HG03097 (cell line): Measurements from ENCODE around the gene SUSD6.
"Not testable (repeated sequence)": the region's sequence is repeated elsewhere in the genome, so short reads cannot be mapped to it uniquely, and the experiment has no call there.

Experiments
- ATAC-seq: cut with Tn5 transposase; IDR thresholded peaks from one replicate; pipeline ENCODE4 v1.9.1; 2021; ENCODE audit not compliant: unreplicated experiment, low FRiP score

Gene SUSD6

DNA sequence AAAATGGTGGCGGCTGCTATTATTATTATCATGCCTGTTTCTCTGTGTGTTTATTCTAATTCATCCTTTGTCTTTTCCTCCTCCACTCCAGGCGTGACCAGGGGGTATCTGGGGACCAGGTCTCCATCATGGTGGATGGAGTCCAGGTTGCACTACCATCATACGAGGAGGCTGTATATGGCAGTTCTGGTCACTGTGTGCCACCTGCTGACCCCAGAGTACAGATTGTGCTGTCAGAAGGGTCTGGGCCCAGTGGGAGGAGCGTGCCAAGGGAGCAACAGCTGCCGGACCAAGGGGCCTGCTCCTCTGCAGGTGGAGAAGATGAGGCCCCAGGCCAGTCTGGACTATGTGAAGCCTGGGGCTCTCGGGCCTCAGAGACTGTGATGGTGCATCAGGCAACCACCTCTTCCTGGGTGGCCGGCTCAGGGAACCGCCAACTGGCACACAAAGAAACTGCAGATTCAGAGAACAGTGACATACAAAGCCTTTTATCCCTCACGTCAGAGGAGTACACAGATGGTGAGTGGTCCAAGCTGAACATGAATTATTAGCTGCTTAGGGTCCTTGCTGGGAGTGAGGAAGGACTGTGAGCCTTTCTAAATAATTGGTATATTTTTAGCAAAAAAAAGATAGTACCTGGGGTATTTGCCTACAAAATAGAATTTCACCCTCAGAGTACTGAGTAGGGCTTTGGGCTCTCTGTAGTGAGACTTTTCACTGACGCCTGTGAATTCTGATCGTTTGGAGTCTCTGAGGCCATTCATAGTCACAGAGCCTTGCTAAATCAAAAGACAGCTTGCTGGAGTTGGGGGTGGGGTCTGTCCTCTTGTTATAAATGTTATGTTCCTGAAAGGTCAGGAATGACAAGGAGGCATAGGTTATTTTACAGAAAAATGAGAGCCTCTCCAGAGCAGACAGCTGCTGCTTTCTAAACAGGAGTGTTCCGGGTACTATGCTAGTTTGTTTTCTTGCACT, 97.5 kb downstream of the SUSD6 start:
- ATAC-seq: no peak

DNA sequence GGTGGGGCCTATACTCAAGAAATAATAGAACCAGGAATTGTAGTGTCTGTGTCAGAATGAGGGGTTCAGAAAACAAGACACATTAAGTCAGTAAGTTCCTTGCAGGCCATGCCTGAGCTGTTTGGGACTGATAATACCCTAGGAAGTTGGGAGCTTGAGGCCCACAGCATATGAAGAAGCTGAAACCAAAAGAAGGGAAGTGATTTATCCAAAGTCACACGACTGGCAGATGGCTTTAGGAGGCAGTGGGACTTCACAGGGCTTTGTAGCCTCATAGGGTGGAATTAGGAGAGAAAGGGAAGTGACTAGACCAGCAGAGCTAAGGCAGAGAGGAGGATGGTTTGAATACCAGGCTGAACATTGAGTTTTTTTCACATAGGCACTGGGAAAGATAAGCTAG, 99.0 kb downstream of the SUSD6 start:
- ATAC-seq: no peak

DNA sequence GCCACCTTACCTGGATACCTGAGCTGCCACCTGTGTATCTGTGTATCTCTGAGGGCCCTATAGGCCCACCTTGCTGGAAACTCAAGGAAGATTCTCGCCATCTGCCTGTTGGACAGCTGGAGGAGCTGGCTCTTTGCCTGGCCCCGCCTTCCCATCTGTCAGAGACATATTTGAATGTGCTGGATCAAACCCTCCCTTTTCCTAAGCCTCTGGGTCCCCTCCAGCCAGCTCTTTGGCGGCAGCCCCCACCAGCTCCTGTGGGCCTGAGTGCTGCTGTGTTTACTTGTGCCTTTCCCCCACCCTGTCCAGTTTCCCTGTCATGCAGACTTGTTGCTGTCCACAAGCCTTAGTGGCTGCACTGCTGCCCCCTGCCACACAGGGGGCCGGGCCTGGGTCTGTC, 99.7 kb downstream of the SUSD6 start:
- ATAC-seq: no peak

DNA sequence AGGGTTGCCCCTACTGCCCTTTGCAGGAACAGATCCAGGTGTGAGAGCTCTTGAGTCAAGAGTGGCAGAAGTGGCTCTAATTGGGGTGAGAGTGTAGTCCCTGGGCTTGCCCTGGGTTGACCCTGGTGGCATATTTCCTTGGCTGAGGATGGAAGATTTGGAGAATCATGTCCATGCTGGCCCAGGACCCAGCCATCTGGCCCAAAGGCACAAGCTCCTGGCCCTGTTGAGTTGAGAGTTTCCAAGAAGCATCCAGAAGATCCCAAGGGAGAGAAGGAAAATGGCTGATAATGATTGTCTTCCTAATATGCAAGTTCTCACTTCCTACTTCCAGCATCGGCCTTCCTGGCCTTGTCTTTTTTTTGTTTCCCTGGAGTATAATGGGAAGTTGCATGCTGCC, 100.1 kb downstream of the SUSD6 start:
- ATAC-seq: no peak

DNA sequence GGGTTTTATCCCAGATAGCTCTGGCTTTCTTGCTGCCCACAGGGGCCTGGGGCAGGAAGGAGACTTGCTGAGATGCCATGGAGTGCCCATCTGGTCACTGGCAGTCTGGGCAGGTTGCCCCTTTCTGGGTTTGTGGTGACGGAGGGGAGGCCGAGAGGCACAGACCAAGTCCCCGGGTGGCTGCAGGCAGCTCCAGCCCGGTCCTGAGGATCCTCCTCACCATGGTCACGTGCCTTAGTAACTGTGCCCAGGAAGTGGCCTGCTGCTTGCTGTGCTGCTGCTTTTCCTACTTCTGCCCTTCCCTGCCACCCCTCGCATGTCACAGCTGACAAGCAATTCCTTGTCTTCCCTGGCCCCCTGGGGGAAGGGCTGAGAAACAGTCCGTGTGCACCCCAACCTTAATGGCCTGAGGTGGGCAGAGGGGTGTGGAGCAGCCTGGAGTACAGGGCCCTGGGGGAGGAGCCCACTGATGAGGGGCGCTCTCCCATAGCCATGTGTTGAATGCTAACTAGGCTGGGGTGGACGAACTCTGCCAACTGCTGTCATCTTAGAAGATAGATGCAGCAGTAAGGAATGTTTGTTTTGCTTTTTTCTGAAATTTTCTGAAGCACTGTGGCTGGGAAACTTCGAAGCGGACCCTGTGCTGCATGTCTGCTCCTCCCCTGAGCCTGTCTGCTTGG, 100.6 kb downstream of the SUSD6 start:
- no peak for ATAC-seq

DNA sequence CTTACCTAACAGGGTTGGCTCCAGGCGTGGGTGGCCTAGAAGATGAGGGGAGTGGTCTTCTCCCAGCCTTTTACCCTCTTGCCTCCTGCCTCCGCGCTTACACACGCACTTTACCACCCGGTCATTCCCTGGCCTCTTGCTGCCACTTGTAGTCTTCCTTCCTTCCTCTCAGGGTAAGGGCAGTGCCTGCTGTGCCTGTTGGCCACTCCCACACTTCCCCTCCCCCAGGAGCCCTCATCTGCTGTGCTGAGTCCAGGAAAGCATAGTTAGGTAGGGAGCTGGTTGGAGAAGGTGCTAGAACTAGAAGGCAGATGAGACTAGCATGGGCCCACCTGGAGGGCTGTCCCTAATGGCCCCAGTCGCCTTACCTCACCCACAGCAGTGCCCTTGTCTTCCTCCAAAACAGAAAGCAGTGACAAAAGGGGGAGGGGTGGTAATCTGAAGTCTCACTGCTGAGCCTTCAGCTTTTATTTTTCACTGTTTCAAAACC, 101.2 kb downstream of the SUSD6 start:
- ATAC-seq: no peak

DNA sequence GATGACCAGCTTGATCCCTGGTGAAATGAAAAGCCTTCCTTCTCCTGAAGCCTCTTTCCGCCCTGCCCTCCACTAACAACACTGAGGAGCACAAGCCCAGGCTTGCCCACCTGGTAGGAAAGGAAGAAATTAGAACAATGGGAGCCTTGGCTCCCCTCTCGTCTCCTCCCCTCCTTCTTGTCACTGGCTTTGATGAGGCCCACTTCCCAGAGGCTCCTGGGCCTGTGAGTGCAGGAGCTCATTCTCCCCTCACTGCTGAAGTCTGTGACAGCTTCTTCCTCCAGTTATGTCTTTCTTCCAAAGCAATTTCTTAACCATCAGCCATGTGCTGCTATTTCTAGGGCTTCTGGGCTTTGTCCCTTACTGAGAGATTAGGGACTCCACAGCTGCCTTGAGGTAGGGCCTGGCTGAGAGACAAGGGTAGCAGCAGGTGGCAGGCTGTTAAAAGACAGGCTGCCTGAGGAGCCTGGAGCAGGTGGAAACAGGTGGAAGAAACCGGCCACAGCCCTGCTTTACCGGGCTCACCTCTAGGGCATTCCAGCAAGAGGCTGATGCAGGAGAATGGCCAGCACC, 101.9 kb downstream of the SUSD6 start:
- ATAC-seq: no peak

DNA sequence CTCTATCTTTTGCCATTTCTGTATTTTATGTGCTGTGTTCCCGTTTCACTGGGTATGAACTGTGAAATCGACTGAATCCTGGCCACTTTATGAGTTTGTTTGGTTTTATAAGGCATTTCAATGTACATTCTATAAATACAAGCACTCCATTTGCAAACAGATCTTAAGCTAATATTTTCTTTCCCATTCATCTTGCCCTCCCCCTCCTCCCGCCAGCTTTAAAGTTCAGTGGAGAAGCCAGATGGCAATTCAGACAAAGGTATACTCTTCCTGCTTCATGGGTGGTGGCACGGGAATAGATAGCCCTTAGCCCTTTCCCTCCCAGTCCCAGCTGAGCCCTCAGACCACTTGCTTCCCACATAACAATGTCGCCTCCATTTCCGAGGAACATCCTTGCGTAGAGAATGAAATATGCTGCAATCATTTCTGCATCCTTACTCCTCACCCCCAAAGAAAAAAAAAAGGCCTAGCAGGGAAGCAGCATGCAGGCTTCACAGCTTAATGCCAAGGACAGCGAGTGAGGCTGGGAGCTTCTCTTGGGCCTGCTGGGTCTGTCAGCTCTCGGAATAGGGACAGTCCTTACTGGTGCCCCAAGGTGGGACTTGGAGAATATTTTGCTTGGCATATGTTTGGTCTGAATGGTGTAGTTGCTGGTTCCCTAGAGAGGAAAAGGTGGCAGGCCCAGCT, 102.7 kb downstream of the SUSD6 start:
- no peak for ATAC-seq

DNA sequence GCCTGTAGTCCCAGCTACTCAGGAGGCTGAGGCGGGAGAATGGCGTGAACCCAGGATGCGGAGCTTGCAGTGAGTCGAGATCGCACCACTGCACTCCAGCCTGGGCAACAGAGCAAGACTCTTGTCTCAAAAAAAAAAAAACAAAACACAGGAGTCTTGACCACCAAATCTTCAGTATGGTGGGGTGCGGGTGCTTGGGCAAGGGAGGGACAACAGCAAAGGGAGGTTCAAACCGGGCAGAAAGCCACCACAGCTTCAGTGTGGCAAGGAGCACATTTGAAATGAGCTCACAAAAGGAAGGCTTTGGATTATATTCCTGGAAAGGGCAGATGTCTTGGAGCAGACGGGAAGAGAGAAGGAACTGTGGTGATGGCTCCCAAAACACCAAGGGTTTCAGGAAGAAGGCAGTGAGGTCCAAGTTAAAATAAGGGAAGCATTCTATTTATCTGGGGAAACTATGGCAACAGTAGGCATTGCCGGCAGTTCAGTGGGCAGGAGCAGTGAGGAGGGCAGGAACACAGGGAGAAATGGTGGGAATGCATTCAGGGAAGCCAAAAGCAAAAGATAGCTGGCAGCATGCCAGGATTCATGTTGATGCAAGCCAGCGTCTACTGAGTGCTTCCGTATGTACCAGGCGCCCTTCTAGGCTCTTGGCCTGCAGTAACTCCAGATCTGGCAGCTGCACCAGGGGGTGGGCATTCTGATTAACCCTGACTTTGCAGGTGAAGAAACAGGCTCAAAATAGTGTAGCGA, 104.5 kb downstream of the SUSD6 start:
- no peak for ATAC-seq

DNA sequence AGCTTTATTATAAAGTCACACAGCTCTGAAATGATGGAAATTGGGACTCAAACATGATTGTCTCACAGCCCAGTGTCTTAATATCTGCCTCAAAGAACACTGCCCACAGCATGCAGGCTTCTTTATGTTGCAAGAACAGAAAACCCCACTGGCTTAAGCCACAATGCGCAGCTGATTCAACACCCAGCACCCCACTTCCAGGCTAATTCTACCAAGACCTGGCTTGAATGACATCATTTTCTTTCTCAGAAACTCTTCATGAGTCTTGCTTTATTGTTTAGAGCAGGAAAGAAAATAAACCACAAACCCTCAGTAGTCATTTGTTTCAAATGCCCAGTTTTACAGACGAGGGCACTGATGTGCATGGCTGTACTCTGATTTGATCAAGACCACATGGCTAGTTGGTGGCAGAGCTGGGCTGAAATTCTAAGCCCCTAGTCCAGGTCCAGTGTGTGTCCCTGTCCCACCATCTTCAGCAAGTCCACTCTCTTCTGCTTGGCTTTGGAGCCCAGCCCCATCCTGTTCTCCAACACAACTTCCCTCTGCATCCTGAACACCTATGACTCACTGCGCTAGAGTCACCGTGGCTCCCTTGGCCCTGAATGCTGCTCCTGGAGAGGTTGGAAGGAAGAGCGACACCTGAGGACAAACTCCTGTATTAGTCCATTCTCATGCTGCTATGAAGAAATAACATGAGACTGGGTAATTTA, 105.2 kb downstream of the SUSD6 start:
- no peak for ATAC-seq

DNA sequence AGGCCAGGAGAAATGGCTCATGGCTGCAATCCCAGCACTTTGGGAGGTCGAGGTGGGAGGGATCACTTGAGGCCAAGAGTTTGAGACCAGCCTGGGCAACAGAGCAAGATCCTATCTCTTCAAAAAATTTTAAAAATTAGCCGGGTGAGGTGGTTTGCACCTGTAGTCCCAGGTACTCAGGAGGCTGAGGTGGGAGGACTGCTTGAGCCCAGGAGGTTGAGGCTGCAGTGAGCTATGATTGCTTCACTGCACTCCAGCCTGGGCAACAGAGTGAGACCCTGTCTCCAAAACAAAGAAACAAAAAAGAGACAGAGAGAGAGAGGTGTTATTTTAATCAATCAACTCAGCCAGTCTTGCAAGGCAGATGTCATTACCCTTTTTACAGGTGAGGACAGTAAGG, 107.2 kb downstream of the SUSD6 start:
- not testable (repeated sequence) for ATAC-seq

DNA sequence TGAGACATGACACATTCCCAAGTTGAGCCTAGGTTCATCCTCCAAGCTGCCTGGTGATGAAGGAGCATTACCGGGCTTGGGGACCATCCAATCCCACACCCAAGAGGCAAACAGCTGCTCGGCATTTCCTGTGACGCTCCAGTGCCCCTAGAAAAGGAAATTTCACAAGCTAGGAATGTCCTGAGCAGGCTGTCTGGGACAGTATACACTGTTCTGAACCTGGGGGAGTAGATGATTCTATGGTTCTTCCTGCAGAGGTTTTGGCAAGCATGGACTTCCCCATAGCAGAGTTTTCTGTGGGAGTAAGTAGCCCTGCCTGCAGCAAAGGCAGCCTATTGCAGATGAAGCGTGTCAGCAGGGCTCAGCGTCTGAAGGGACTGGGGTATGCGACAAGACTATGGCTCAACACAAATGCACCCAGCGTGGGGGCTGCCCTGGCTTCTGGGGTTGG, 108.1 kb downstream of the SUSD6 start:
- ATAC-seq: no peak

DNA sequence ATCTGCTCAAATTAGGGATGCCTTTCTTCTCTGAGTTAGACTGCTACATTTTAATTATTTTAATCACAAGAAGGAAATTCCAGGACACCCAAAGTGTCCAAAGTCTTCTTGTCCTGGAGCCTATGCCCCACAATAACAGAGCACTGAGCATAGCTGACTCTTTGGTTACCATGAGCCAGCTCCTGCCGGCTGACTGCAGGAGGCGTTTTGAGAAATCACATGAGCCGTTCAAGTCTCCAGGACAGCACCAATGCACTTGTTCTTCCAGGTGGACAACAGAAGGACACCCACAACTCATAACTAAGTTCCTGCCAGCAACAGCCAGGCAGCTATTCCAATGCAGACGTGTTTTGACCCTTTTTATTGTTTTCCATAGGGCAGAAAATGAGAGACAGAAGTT, 109.5 kb downstream of the SUSD6 start:
- no peak for ATAC-seq

DNA sequence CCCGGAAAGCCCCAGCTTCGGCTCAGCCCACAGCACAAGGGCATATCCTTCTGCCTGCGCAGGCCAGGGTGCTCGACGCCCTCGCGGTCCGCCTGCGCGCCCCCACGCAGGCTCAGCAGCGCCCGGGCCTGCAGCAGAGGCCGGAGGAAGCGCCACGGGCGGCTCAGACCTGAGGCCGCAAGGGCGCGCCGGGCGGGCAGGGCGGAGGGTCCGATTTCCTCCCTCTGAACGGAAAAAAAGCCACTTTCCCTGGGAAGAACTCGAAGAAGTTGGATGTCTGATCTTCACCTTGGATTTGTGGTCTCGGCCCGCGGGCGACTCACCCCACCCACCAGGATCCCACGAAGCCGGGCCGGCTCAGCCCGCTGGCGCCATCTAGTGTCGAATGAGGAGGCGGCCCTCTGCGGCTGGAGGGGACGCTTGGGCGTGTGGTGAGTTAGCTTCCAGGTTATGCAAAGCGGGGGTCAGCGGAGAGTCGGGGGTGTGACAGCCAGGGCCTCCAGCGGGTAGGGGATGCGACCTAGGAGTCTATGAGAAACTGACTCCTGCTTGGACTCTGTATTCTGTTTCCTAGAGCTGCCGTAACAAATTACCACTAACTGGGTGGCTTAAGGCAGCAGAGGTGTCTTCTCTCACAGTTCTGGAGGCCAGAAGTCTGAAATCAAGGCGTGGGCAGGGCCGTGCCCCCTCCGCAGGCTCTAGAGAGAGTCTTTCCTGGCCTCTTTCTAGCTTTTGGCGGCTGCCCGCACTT, 115.5 kb downstream of the SUSD6 start:
- ATAC-seq: peak; percentile 84

DNA sequence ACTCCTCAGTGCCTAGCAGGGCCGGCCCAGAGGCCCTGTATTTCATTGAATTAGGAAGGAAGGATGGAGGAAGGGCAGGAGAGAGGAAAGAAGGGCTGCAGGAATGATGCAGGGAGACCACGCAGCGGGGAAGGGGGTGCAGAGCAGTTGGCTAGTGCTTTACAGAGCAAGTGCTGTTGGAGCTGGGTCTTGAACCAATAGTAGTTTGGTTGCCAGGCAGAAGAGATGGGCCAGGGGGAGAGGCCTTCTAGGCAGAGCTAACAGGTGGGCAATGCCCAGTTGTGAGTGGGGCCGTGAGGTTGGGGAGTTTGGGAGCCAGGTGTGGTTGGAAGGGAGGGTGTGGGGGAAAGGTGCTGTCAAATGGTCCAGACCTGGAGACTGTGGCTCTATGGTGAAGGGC, 116.5 kb downstream of the SUSD6 start:
- ATAC-seq: no peak

DNA sequence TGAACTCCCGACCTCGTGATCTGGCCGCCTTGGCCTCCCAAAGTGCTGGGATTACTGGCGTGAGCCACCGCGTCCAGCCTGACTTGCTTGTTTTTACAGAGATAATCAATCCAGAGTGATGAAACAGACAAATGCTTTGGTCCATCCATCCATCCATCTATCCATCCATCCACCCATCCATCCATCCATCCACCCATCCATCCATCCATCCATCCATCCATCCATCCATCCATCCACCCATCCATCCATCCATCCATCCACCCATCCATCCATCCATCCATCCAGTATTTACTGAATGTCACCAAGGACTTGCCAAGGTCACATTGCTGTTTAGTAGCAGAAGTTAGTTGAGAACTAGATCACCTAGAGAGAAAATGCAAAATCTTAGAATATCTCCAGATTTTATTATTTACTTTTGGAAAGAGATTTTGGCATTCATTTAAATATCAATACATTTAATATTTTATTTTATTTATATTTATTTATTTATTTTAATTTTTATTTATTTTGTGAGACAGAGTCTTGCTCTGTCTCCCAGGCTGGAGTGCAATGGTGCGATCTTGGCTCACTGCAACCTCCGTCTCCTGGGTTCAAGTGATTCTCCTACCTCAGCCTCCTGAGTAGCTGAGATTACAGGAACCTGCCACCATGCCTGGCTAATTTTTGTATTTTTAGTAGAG, 120.7 kb downstream of the SUSD6 start:
- ATAC-seq: not testable (repeated sequence)

DNA sequence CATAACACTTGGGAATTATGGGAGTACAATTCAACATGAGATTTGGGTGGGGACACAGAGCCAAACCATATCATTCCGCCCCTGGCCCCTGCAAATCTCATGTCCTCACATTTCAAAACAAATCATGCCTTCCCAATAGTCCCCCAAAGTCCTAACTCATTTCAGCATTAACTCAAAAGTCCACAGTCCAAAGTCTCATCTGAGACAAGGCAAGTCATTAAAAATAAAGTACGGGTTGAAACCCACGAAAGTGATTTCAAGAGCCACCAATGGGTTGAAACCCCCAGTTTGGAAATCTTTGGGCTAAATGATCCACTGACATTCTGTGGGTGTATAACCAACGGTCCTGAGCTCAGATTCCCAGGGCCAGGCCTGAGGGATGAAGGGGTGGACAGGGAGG, 125.0 kb downstream of the SUSD6 start:
- ATAC-seq: not testable (repeated sequence)

DNA sequence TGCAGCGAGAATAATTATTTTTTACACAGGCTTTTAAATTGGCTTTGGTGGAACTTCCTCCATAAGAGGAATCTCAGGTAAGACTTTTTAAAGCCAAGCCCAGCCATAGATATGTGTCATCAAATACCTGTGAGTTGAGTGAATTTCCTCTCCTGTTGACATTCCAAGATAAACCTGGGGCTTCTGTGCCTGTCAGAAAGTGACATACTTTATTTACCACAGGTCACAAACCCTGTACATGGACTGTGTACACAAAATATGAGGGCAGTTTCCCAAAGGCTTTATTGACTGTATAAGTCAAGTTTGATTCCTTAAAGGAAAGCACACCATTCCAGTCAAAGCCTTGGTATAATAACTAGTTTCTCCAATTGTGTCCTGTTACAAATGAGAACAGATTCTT, 129.7 kb downstream of the SUSD6 start:
- ATAC-seq: no peak
